Jurkat, Clone E6-1 (cell line): ENCODE data around the gene CLIC2. TPM values are rescaled to one million over a fixed set of nuclear protein-coding genes. Genes with fewer than 3 reads are reported as not detected.
"Not testable (repeated sequence)": the region's sequence is repeated elsewhere in the genome, so short reads cannot be mapped to it uniquely, and the experiment has no call there.

ENCODE experiments used
- DNase-seq: peaks from one replicate; pipeline ENCODE4 v3.0.0-alpha.2; 2011; ENCODE audit warnings: low read depth, low spot score
- H3K4me3 ChIP-seq: 2 replicates; pipeline ENCODE4 v1.5.1; 2011; ENCODE audit warnings: mild to moderate bottlenecking, low read length, control low read depth, moderate library complexity
- polyA plus RNA-seq: library from polyadenylated mRNA; unstranded; fragments of >200 nt; gene quantifications from one replicate; pipeline ENCODE4 v1.2.1, GENCODE V29; 2012; ENCODE audit warnings: missing spikeins; ENCODE audit not compliant: insufficient read length, insufficient read depth

The CLIC2 gene
- not detected for polyA plus RNA-seq

GRCh38 chrX:155334486-155335336 lies at the start of gene CLIC2:
TSS of gene CLIC2 (minus strand) at chrX:155334614. CDS start at chrX:155334427, 187 bp downstream.
- no peak for DNase-seq

GRCh38 chrX:155382529-155382967 lies 48.1 kb upstream of the CLIC2 start:
- H3K4me3 ChIP-seq, DNase-seq: not testable (repeated sequence)

More at GRCh38 chrX:155334486-155335336, at the start of gene CLIC2:
- H3K4me3 ChIP-seq: no peak within 1 kb of the TSS

GRCh38 chrX:155381843-155382528 lies 47.6 kb upstream of the CLIC2 start, which contains the start of gene F8A2:
TSS of gene F8A2 (plus strand) at chrX:155382095. CDS start at chrX:155382115, 20 bp downstream.
- H3K4me3 ChIP-seq, DNase-seq: not testable (repeated sequence)

GRCh38 chrX:155379802-155380201 lies 45.4 kb upstream of the CLIC2 start:
- not testable (repeated sequence) for DNase-seq, H3K4me3 ChIP-seq

- not testable (repeated sequence) for H3K4me3 ChIP-seq
Measured at GRCh38 chrX:155373777-155374458, 39.5 kb upstream of the CLIC2 start.

GRCh38 chrX:155363712-155364111 lies 29.3 kb upstream of the CLIC2 start:
- DNase-seq, H3K4me3 ChIP-seq: not testable (repeated sequence)

More at GRCh38 chrX:155373777-155374458, 39.5 kb upstream of the CLIC2 start:
- not testable (repeated sequence) for DNase-seq

- not testable (repeated sequence) for DNase-seq, H3K4me3 ChIP-seq
Measured at GRCh38 chrX:155349448-155349847, 15.0 kb upstream of the CLIC2 start.

GRCh38 chrX:155345689-155346088 lies 11.3 kb upstream of the CLIC2 start:
- not testable (repeated sequence) for H3K4me3 ChIP-seq, DNase-seq

- H3K4me3 ChIP-seq: not testable (repeated sequence)
Measured at GRCh38 chrX:155335337-155335712, 911 bp upstream of the CLIC2 start.

GRCh38 chrX:155333544-155334100 lies 792 bp downstream of the CLIC2 start:
- DNase-seq: no peak
- H3K4me3 ChIP-seq: no peak overlapping the region

More at GRCh38 chrX:155335337-155335712, 911 bp upstream of the CLIC2 start:
- DNase-seq: not testable (repeated sequence)

GRCh38 chrX:155330992-155331391 lies 3.4 kb downstream of the CLIC2 start:
- DNase-seq: no peak
- no peak overlapping the region for H3K4me3 ChIP-seq

GRCh38 chrX:155329293-155329692 lies 5.1 kb downstream of the CLIC2 start:
- DNase-seq: no peak
- H3K4me3 ChIP-seq: no peak overlapping the region

- no peak overlapping the region for H3K4me3 ChIP-seq
- no peak for DNase-seq
Measured at GRCh38 chrX:155326610-155327009, 7.8 kb downstream of the CLIC2 start.

GRCh38 chrX:155314260-155314659 lies 20.2 kb downstream of the CLIC2 start:
- no peak overlapping the region for H3K4me3 ChIP-seq
- DNase-seq: no peak

- H3K4me3 ChIP-seq: no peak overlapping the region
- no peak for DNase-seq
Measured at GRCh38 chrX:155313766-155314165, 20.6 kb downstream of the CLIC2 start.

GRCh38 chrX:155293771-155294170 lies 40.6 kb downstream of the CLIC2 start:
- DNase-seq: no peak
- H3K4me3 ChIP-seq: no peak overlapping the region

GRCh38 chrX:155279873-155280272 lies 54.5 kb downstream of the CLIC2 start:
- DNase-seq: no peak
- H3K4me3 ChIP-seq: no peak overlapping the region

GRCh38 chrX:155270969-155271368 lies 63.4 kb downstream of the CLIC2 start:
- no peak overlapping the region for H3K4me3 ChIP-seq
- DNase-seq: no peak

- DNase-seq, H3K4me3 ChIP-seq: not testable (repeated sequence)
Measured at GRCh38 chrX:155267995-155268394, 66.4 kb downstream of the CLIC2 start.
